Measurements from ENCODE around the gene ADAMTS2. TPM values are rescaled to one million over a fixed set of nuclear protein-coding genes. Genes with fewer than 3 reads are reported as not detected.
A peak's percentile ranks its signal among the peaks of the same experiment; 100 is the strongest.

Gene ADAMTS2
- total RNA-seq, 1 donor from 2014 or later, result 7.7 TPM

DNA sequence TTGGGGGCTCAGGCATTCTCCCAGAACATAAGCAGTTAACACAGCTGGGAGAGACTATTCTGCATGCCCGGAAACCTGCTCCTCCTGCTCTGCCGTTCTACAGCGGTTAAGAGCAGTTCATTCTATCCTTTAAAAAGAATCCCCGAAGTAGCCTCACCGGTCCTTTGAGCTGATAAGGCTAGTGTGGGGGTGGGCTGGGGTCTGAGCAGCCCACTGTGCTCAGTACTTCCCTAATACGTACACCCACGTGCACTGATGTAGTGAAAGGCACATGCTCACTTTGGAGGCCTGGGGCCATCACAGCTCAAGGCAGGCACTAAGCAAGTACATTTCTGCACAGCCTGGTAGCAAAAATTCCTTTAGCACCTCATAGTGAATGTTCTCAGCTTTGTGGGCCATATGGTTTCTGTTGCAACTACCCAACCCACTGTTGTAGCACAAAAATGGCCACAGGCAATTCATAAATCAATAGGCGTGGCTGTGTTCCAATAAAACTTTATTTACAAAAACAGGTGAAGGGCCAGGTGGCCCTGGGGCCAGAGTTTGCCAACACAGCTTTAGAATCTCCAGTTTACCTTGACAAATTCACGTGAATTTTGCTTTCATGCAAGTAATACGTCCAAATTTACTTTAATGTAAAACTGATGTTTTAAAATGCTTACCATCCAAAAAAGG is 148.7 kb downstream of the ADAMTS2 start:
- Mint-ChIP-seq H3K27me3 (no peaks in the 10 kb centered on the region), H3K4me3 (no peak overlapping the region), H3K9me3 (peaks cover 8% of the 10 kb centered on the region), H3K27ac (peak overlapping the region; percentile 39), H3K4me1 (ENCODE audit: unreplicated experiment) (peaks cover 8% of the 10 kb centered on the region), H3K36me3 (no peaks in the 10 kb centered on the region)
- DNase-seq (ENCODE audit: extremely low spot score, unreplicated experiment), result no peak
- TF ChIP-seq, protein P1, sequence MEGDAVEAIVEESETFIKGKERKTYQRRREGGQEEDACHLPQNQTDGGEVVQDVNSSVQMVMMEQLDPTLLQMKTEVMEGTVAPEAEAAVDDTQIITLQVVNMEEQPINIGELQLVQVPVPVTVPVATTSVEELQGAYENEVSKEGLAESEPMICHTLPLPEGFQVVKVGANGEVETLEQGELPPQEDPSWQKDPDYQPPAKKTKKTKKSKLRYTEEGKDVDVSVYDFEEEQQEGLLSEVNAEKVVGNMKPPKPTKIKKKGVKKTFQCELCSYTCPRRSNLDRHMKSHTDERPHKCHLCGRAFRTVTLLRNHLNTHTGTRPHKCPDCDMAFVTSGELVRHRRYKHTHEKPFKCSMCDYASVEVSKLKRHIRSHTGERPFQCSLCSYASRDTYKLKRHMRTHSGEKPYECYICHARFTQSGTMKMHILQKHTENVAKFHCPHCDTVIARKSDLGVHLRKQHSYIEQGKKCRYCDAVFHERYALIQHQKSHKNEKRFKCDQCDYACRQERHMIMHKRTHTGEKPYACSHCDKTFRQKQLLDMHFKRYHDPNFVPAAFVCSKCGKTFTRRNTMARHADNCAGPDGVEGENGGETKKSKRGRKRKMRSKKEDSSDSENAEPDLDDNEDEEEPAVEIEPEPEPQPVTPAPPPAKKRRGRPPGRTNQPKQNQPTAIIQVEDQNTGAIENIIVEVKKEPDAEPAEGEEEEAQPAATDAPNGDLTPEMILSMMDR (conservative IDR thresholded peaks at IDR 0.05), result no peak

DNA sequence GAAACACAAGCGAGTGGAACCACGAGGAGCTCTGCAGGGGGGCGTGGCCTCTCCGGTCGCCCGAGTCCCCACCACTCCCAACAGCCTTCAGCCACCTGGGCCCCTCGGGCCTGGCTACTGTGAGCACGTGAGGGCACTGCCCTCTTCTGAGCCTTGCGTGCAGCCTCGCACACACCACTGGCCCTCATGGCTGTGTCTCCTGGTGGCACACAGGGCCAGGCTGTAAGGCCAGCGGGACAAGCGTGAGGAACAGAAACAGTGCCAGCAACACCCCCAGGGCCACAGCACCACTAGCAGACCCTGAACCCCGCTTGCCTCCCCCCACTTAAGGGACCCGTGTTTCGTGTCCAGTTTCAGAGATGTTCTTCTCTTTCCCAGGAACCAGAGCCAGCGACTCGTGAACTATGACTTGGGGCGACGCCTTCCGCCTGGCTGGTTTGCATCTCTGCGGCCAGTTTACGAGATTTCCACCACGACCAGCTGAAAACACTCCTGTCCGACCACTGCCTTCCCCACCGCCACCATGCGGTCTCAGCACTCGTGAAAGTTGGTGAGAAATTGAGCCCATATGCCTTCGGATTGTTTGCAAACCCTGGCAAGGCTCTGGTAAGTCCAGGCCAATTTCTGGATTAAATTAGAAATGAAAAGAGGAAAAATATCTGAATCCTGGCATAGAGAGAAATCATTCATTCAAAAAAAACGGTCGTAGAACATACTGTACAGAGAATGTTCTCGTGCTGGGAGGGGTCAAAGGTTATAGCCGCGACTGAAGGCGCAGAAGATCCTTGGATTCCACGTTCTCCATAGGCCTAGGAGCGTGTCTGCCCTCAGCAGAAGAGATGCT is 149.5 kb downstream of the ADAMTS2 start:
- DNase-seq (ENCODE audit: extremely low spot score, unreplicated experiment), result no peak
- Mint-ChIP-seq H3K27me3 (no peaks in the 10 kb centered on the region), H3K36me3 (no peaks in the 10 kb centered on the region), H3K4me3 (no peak overlapping the region), H3K9me3 (peaks cover 4% of the 10 kb centered on the region), H3K4me1 (ENCODE audit: unreplicated experiment) (peaks cover 13% of the 10 kb centered on the region), H3K27ac (no peak overlapping the region)
- TF ChIP-seq, protein P1 (conservative IDR thresholded peaks at IDR 0.05), result no peak

DNA sequence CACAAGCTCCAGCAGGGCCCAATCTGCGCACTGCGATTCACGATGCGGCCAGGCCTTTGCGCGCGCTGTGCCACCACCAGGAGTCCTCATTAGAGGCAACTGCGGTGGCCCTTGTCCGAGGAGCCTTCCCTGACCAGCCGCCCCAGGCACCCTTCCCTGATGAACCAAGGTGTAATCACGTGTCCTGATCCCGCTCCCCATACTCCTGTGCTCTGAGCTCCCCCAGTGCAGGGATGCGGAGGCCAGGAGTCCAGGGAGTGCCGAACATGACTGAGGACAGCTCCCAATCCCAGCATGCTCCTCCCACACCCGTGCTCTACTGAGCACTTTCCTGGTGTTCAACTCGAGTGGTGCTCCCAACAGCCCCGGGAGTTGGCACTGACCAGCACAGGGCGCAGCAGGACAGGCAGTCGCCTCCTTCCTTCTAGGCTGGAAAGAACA is 150.3 kb downstream of the ADAMTS2 start:
- Mint-ChIP-seq H3K4me1 (ENCODE audit: unreplicated experiment) (peaks cover 13% of the 10 kb centered on the region), H3K4me3 (no peak overlapping the region), H3K36me3 (no peaks in the 10 kb centered on the region), H3K27me3 (no peaks in the 10 kb centered on the region), H3K9me3 (no peaks in the 10 kb centered on the region), H3K27ac (no peak overlapping the region)
- no peak for DNase-seq (ENCODE audit: extremely low spot score, unreplicated experiment)
- TF ChIP-seq, protein P1 (conservative IDR thresholded peaks at IDR 0.05), result no peak

DNA sequence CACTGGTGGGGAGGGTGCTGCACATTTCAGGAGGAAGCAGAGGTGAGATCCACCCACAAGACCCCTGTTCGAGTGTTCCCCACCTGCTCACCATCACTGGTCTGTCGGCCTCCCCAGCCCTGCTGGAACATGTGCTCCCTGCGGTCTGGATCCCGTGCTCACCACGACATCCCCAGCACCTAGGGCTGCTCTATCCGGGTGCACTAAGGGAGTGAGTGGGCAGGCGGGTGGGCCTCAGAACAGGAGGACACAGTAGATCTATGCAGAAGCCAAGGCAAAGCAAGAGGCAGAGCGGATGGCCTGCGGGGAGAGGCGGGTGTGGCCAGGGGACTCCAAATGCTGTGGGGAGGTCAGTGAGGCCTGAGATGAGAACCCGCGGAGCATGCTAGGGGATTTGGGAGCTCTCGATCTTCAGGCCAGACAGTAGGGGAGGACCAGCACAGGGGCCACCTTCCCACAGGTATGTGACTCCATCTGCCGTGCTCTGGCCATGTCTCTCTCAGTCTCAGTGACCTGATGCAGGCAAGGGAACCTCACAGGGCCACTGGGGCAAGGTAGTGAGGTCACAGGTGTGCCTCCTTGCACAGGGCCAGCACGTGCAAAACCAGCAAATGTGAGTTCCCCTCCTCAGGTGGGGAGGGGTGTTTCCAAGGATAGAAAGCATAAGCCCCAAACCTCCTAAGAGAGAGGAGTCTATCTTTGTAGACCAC is 150.9 kb downstream of the ADAMTS2 start:
- DNase-seq (ENCODE audit: extremely low spot score, unreplicated experiment), result no peak
- Mint-ChIP-seq H3K4me1 (ENCODE audit: unreplicated experiment) (peaks cover 13% of the 10 kb centered on the region), H3K4me3 (no peak overlapping the region), H3K27ac (no peak overlapping the region), H3K27me3 (no peaks in the 10 kb centered on the region), H3K9me3 (no peaks in the 10 kb centered on the region), H3K36me3 (no peaks in the 10 kb centered on the region)
- TF ChIP-seq, protein P1 (conservative IDR thresholded peaks at IDR 0.05), result no peak

DNA sequence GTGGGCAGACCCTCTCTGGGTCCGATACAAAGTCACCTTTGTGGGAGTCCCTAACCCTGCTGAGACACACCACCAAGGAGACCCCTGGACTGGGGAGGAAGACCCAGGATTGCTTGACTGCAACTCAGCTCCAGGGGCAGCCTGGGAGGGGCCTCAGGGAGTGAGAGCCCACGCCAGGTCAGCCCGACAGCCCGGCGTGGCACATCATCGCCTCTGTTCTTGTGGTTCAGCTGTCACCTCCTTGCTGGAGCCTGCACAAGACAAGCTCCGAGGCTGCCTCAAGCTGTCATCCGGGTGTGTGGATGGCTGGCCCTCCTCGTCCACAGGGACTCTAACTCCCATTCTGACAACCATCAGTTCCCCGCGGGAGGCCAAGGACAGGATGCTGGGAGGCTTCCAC is 151.5 kb downstream of the ADAMTS2 start:
- DNase-seq (ENCODE audit: extremely low spot score, unreplicated experiment), result no peak
- Mint-ChIP-seq H3K4me3 (no peak overlapping the region), H3K9me3 (no peaks in the 10 kb centered on the region), H3K36me3 (no peaks in the 10 kb centered on the region), H3K27me3 (no peaks in the 10 kb centered on the region), H3K27ac (no peak overlapping the region), H3K4me1 (ENCODE audit: unreplicated experiment) (peaks cover 13% of the 10 kb centered on the region)
- TF ChIP-seq, protein P1 (conservative IDR thresholded peaks at IDR 0.05), result no peak
